Myometrial cell (primary cell): ENCODE data around the gene CHST4. TPM values are rescaled to one million over a fixed set of nuclear protein-coding genes. Genes with fewer than 3 reads are reported as not detected.

Experiments
- total RNA-seq: library from RNA; depleted of rRNA; stranded (reverse); fragments of >200 nt; gene quantifications from 2 replicates; pipeline ENCODE4 v1.2.3, GENCODE V29; 2015

Gene CHST4
- not detected in 2 replicates for total RNA-seq

GRCh38 chr16:71526111-71526631 is at the start of gene CHST4:
CHST4 (plus strand) TSS chr16:71526426; CDS start chr16:71536678, 10,252 bp downstream.

DNA sequence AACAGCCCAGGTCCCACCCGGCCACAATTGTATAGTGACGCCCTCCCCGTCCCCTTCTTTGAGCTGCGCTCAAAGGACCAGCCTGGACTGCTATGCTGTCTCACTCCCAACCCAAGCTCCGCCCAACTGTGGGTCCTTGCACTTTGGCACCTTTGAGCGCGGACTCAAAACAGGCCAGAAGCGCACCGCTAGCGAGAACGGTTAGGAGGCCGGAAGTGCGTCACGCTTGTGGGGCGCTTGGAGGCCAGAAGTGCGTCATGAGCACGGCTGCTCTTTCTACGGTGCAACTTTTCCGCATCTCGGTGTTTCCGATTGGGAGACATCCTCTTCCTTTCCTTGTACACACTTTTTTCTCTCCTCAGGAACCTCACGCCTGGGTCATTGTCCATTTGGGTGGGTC is 37.1 kb upstream of the CHST4 start, which contains the start of gene ZNF19:
TSS of gene ZNF19 (minus strand) at position 203 of the 400 bp plus-strand sequence. CDS start 7,210 bp downstream, outside the sequence.

GRCh38 chr16:71576971-71577370 is 50.7 kb downstream of the CHST4 start, which contains the start of gene TAT:
TAT (minus strand) TSS chr16:71577092; CDS start chr16:71576415, 677 bp downstream.

Other genes with a start within 250 kb of the CHST4 start
- 16.1 and 23.6 TPM in 2 replicates for gene CMTR2, start 237.0 kb upstream of the CHST4 start, total RNA-seq
- gene CALB2, start 167.7 kb upstream of the CHST4 start, total RNA-seq = not detected in 2 replicates
- not detected in 2 replicates for gene TLE7, start 84.4 kb upstream of the CHST4 start, total RNA-seq
- gene ZNF23, start 64.2 kb upstream of the CHST4 start, total RNA-seq = 6.3 and 6.7 TPM in 2 replicates
- 1.1 and 11.5 TPM in 2 replicates for gene ZNF19, start 37.1 kb upstream of the CHST4 start, total RNA-seq
- gene TAT, start 50.7 kb downstream of the CHST4 start, total RNA-seq = not detected in 2 replicates
- gene MARVELD3, start 99.8 kb downstream of the CHST4 start, total RNA-seq = not detected in 2 replicates
- gene PHLPP2, start 198.3 kb downstream of the CHST4 start, total RNA-seq = 4.0 and 6.0 TPM in 2 replicates